Mucosa of descending colon (tissue), 3 donors: ENCODE results near the gene ANKRD13A. TPM values are rescaled to one million over a fixed set of nuclear protein-coding genes. Genes with fewer than 3 reads are reported as not detected.

ENCODE experiments used
- ATAC-seq: fragments of 200-7000 bp; cut with Tn5 transposase; one replicate; pipeline ENCODE4 v1.9.1; 2020; ENCODE audit warnings: mild to moderate bottlenecking, moderate library complexity
- DNase-seq, 3 donors: peaks; one replicate each; pipeline ENCODE4 v3.0.0-alpha.2; 2020
- H3K36me3 ChIP-seq: fragments of 200-600 bp; one replicate; pipeline ENCODE4 v1.8.0; 2021; ENCODE audit warnings: low read depth, mild to moderate bottlenecking
- H3K4me1 ChIP-seq: fragments of 200-600 bp; one replicate; pipeline ENCODE4 v1.8.0; 2021; ENCODE audit warnings: low read depth, mild to moderate bottlenecking
- H3K4me3 ChIP-seq: fragments of 200-600 bp; one replicate; pipeline ENCODE4 v1.8.0; 2021; ENCODE audit warnings: mild to moderate bottlenecking
- H3K9me3 ChIP-seq: fragments of 200-600 bp; one replicate; pipeline ENCODE4 v1.8.0; 2021; ENCODE audit warnings: mild to moderate bottlenecking
- CTCF ChIP-seq: fragments of 200-600 bp; IDR thresholded peaks from one replicate; pipeline ENCODE4 v1.8.0; 2022; ENCODE audit warnings: antibody characterized with exemption, mild to moderate bottlenecking
- intact Hi-C, 2 donors: fragments of 100-400 bp; cut with DNase I in 1 of 2; cut with micrococcal nuclease in 1 of 2; formaldehyde crosslinking; loops; one replicate each; pipeline versions ENCODE4 v1.11.0 to v1.11.1; 2022; cut with DNase I, micrococcal nuclease
- total RNA-seq, 3 donors: library from RNA; stranded (reverse); fragmentation: NEBNext Ultra II Directional in 2 of 3; extraction: Animal tissue kit (Norgen Biotek cat#: 25700) in 2 of 3; gene quantifications; one replicate each; pipeline versions ENCODE4 v1.2.1 to v1.2.4, GENCODE V29; 2021 to 2023
- donor health status: DM: no; HTN: no; CAD: no; lungs with moderate emphysema.
- donor health status: DM: no; HTN: no; CAD: no.
- donor health status: DM: no; HTN: yes; CAD: no.

The ANKRD13A gene
- total RNA-seq, 3 donors from 2014 or later: 56.0 to 75.2 (median 63.9) TPM

GRCh38 chr12:110035534-110036104 lies 36.4 kb downstream of the ANKRD13A start:
- DNase-seq: no peak
- intact Hi-C loops: no loop called here
- Histone ChIP-seq H3K36me3 (no peaks in the 10 kb centered on the region), H3K9me3 (no peaks in the 10 kb centered on the region), H3K4me3 (no peak overlapping the region), H3K4me1 (peaks cover 17% of the 10 kb centered on the region)
- no peak for ATAC-seq
- TF ChIP-seq CTCF: no peak

- no peak for DNase-seq
- H3K4me3 ChIP-seq: no peak overlapping the region
- intact Hi-C loops: no loop called here
- no peak for TF ChIP-seq CTCF
- H3K4me1 ChIP-seq: peaks cover 17% of the 10 kb centered on the region
- ATAC-seq: no peak
- no peaks in the 10 kb centered on the region for H3K36me3 ChIP-seq
- no peaks in the 10 kb centered on the region for H3K9me3 ChIP-seq
These were observed 38.1 kb downstream of the ANKRD13A start for GRCh38 chr12:110037315-110037714.

- Histone ChIP-seq H3K4me3 (no peak overlapping the region), H3K9me3 (no peaks in the 10 kb centered on the region), H3K4me1 (peaks cover 17% of the 10 kb centered on the region), H3K36me3 (no peaks in the 10 kb centered on the region)
- TF ChIP-seq CTCF: no peak
- DNase-seq (no peak), ATAC-seq (no peak)
- intact Hi-C loops: no loop called here
These were observed 39.5 kb downstream of the ANKRD13A start for GRCh38 chr12:110038741-110039084.

GRCh38 chr12:110039085-110039807 lies 40.0 kb downstream of the ANKRD13A start:
- ATAC-seq: peak; percentile 94
- no peak overlapping the region for H3K4me3 ChIP-seq
- no peak for TF ChIP-seq CTCF
- no peaks in the 10 kb centered on the region for H3K9me3 ChIP-seq
- H3K4me1 ChIP-seq: peaks cover 17% of the 10 kb centered on the region
- DNase-seq: peak in 2 of 3 donors; percentile 52 to 55
- intact Hi-C loops: no loop called here
- no peaks in the 10 kb centered on the region for H3K36me3 ChIP-seq

- no peaks in the 10 kb centered on the region for H3K36me3 ChIP-seq
- no peak for TF ChIP-seq CTCF
- no peak for ATAC-seq
- no peak overlapping the region for H3K4me3 ChIP-seq
- intact Hi-C loops: no loop called here
- peaks cover 22% of the 10 kb centered on the region for H3K4me1 ChIP-seq
- no peak for DNase-seq
- no peaks in the 10 kb centered on the region for H3K9me3 ChIP-seq
These were observed 43.0 kb downstream of the ANKRD13A start for GRCh38 chr12:110042264-110042663.
